DOHH2 (cell line): ENCODE measurements around the gene PALLD.
"Not testable (repeated sequence)": the region's sequence is repeated elsewhere in the genome, so short reads cannot be mapped to it uniquely, and the experiment has no call there.

Experiments
- H3F3A ChIP-seq: fragments of 200-600 bp; sonication (generic), shearing (Covaris generic); 2 replicates; pipeline ENCODE4 v1.6.0; 2016; ENCODE audit warnings: antibody characterized with exemption, mild to moderate bottlenecking; ENCODE audit not compliant: control insufficient read depth, insufficient read depth
- H3K27ac ChIP-seq: fragments of 200-600 bp; sonication (generic); 2 replicates; pipeline ENCODE4 v1.5.1; 2014; ENCODE audit warnings: low read depth, mild to moderate bottlenecking, low read length, moderate library complexity
- H3K27me3 ChIP-seq: fragments of 200-600 bp; sonication (generic); 2 replicates; pipeline ENCODE4 v1.6.1; 2014; ENCODE audit warnings: mild to moderate bottlenecking, low read length, mixed read lengths; ENCODE audit not compliant: control insufficient read depth
- H3K36me3 ChIP-seq: fragments of 200-600 bp; sonication (generic); 2 replicates; pipeline ENCODE4 v1.6.1; 2014; ENCODE audit warnings: mild to moderate bottlenecking, low read length, moderate library complexity, mixed read lengths; ENCODE audit not compliant: control insufficient read depth
- H3K4me1 ChIP-seq: fragments of 200-600 bp; sonication (generic); 2 replicates; pipeline ENCODE4 v1.6.1; 2014; ENCODE audit warnings: mild to moderate bottlenecking, low read length, mixed read lengths; ENCODE audit not compliant: control insufficient read depth
- H3K4me2 ChIP-seq: fragments of 200-600 bp; sonication (generic); 2 replicates; pipeline ENCODE4 v1.6.0; 2014; ENCODE audit warnings: mild to moderate bottlenecking, low read length, moderate library complexity
- H3K4me3 ChIP-seq: fragments of 200-600 bp; sonication (generic); 2 replicates; pipeline ENCODE4 v1.5.1; 2014; ENCODE audit warnings: mild to moderate bottlenecking, low read length, mixed read lengths
- H3K79me2 ChIP-seq: fragments of 200-600 bp; sonication (generic); 2 replicates; pipeline ENCODE4 v1.6.1; 2014; ENCODE audit warnings: mild to moderate bottlenecking, low read length, mixed read lengths; ENCODE audit not compliant: control insufficient read depth
- H3K9me2 ChIP-seq: fragments of 200-600 bp; sonication (generic); replicated peaks from 2 replicates; pipeline ENCODE4 v1.6.1; 2014; ENCODE audit warnings: mild to moderate bottlenecking, low read length, mixed read lengths; ENCODE audit not compliant: control insufficient read depth
- H3K9me3 ChIP-seq: fragments of 200-600 bp; sonication (generic); 2 replicates; pipeline ENCODE4 v1.6.1; 2014; ENCODE audit warnings: antibody characterized with exemption, low read length, mixed read lengths; ENCODE audit not compliant: control insufficient read depth, insufficient read depth
- H4K20me1 ChIP-seq: fragments of 200-600 bp; sonication (generic); 2 replicates; pipeline ENCODE4 v1.6.0; 2014; ENCODE audit warnings: low read depth, mild to moderate bottlenecking, antibody characterized with exemption, low read length, moderate library complexity; ENCODE audit not compliant: control insufficient read depth, insufficient read depth
- EZH2phosphoT487 ChIP-seq: fragments of 200-600 bp; sonication (generic); IDR thresholded peaks from 2 replicates; pipeline ENCODE4 v1.6.1; 2017; ENCODE audit warnings: borderline replicate concordance, mild to moderate bottlenecking, antibody characterized with exemption, low read length, moderate library complexity, mixed read lengths
- TF ChIP-seq, protein P1 (sequence below): fragments of 200-600 bp; sonication (generic); IDR thresholded peaks from one replicate; pipeline ENCODE4 v1.5.1; 2014; ENCODE audit warnings: antibody characterized with exemption, mild to moderate bottlenecking, low read depth, low read length; ENCODE audit not compliant: poor library complexity, severe bottlenecking

PALLD gene

DNA sequence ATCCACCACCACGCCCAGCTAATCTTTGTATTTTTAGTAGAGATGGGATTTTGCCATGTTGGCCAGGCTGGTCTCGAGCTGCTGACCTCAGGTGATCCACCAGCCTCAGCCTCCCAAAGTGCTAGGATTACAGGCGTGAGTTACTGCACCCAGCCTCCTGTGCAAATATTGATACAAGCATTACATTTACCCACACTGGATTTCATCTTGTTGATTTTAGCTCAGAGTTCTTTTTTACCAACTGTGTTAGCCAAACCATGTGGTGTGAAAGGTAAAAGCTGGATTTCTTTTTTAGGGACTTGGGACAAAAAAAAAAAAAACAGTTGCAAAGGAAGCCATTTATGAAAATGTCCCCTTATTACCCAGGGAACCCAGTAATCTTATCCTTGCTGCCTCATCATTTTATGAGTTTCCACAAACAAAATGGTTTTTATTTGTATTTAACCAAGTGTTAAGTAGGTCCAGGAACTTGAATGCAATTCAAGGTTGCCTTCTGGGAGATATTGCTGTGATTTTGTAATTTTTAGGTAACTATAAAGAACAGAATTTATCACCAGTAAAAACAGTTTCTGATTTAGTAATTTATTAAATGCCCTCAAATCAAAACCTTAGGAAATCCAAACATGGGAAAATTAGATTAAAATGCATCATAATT is 202.5 kb downstream of the PALLD start:
- Histone ChIP-seq H3K27ac (no peak overlapping the region), H3K27me3 (no peaks in the 10 kb centered on the region), H4K20me1 (no peaks in the 10 kb centered on the region), H3K79me2 (no peaks in the 10 kb centered on the region), H3K9me2 (no peaks in the 10 kb centered on the region), H3K4me3 (no peak overlapping the region), H3K9me3 (no peaks in the 10 kb centered on the region), H3K4me1 (no peaks in the 10 kb centered on the region), H3K4me2 (no peak overlapping the region), H3K36me3 (no peaks in the 10 kb centered on the region), H3F3A (no peaks in the 10 kb centered on the region)
- TF ChIP-seq, protein P1, sequence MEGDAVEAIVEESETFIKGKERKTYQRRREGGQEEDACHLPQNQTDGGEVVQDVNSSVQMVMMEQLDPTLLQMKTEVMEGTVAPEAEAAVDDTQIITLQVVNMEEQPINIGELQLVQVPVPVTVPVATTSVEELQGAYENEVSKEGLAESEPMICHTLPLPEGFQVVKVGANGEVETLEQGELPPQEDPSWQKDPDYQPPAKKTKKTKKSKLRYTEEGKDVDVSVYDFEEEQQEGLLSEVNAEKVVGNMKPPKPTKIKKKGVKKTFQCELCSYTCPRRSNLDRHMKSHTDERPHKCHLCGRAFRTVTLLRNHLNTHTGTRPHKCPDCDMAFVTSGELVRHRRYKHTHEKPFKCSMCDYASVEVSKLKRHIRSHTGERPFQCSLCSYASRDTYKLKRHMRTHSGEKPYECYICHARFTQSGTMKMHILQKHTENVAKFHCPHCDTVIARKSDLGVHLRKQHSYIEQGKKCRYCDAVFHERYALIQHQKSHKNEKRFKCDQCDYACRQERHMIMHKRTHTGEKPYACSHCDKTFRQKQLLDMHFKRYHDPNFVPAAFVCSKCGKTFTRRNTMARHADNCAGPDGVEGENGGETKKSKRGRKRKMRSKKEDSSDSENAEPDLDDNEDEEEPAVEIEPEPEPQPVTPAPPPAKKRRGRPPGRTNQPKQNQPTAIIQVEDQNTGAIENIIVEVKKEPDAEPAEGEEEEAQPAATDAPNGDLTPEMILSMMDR = no peak
- no peak for TF ChIP-seq EZH2phosphoT487

DNA sequence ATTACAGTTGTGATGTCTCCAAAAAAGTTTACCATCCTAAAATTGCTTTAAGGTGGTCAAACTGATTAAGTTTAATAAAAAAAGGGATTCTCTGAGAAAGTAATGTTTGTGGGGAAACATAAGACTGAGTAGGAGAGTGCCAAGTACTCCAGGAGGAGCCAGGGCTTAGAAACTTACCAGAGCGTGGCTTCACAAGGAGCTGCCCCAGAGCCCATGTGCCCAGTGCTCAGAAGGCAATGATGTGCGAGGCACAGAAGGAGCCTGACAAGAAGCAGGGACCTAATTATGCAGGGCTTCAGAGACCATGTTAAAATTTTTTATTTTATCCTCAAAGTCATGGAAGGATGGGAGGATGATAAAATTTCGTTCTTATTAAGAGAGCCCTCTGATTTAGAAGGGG is 204.2 kb downstream of the PALLD start:
- Histone ChIP-seq H3K36me3 (no peaks in the 10 kb centered on the region), H4K20me1 (no peaks in the 10 kb centered on the region), H3K9me3 (no peaks in the 10 kb centered on the region), H3K4me1 (no peaks in the 10 kb centered on the region), H3K4me3 (no peak overlapping the region), H3F3A (no peaks in the 10 kb centered on the region), H3K4me2 (no peak overlapping the region), H3K79me2 (no peaks in the 10 kb centered on the region), H3K9me2 (no peaks in the 10 kb centered on the region), H3K27me3 (no peaks in the 10 kb centered on the region), H3K27ac (no peak overlapping the region)
- TF ChIP-seq, protein P1 = no peak
- TF ChIP-seq EZH2phosphoT487 = no peak

DNA sequence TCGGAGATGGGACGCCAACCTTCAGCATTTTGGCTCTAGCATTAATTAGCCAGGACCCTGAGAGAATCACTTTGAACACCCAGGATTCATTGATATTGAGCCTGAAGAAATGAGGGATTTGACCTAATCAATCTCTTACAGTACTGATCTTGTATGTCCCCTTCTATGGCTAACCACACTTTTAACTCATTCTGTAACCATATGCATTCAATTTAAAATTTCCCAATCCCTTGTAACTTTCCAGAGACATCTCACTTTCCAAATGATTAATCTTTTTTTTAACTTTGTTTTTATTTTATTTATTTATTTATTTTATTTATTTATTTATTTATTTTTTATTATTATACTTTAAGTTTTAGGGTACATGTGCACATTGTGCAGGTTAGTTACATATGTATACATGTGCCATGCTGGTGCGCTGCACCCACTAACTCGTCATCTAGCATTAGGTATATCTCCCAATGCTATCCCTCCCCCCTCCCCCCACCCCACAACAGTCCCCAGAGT is 205.8 kb downstream of the PALLD start:
- H3K4me2 ChIP-seq, H3K4me3 ChIP-seq, H3K4me1 ChIP-seq, H3K9me3 ChIP-seq, H4K20me1 ChIP-seq, H3K79me2 ChIP-seq, H3K27me3 ChIP-seq, H3K9me2 ChIP-seq, H3K27ac ChIP-seq, H3K36me3 ChIP-seq, H3F3A ChIP-seq: not testable (repeated sequence)

DNA sequence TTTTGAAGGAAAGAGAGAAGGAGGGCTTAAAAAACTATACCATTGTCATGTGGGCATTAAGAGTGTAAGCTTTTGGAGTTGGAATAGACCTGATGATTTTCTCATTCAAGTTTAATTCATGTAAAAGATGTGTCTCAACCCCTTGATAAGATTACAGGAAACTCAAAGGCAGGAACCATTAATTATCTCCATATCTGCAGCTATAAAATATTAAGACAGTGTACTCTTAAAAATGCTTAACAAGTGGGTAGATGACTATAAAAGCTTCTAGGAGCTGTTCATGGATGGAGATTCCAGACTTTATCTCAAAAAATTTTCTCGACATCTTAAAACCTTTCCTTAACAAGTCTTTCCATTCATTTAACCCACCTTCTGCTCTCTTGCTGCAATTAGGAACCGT is 208.3 kb downstream of the PALLD start:
- no peaks in the 10 kb centered on the region for H3K9me3 ChIP-seq
- H3K9me2 ChIP-seq = no peaks in the 10 kb centered on the region
- no peak overlapping the region for H3K4me2 ChIP-seq
- H3K36me3 ChIP-seq = no peaks in the 10 kb centered on the region
- H3K4me1 ChIP-seq = no peaks in the 10 kb centered on the region
- no peak overlapping the region for H3K27ac ChIP-seq
- H3K4me3 ChIP-seq = no peak overlapping the region
- no peaks in the 10 kb centered on the region for H3K27me3 ChIP-seq
- H3K79me2 ChIP-seq = no peaks in the 10 kb centered on the region
- no peaks in the 10 kb centered on the region for H4K20me1 ChIP-seq
- TF ChIP-seq, protein P1 = no peak
- no peak for TF ChIP-seq EZH2phosphoT487
- H3F3A ChIP-seq = no peaks in the 10 kb centered on the region
